A549 treated with CpdA at 1 μM for 4 hours (cell line): ENCODE measurements around the gene FGF16. TPM values are rescaled to one million over a fixed set of nuclear protein-coding genes. Genes with fewer than 3 reads are reported as not detected.

Source experiments
- total RNA-seq: library from RNA; stranded (reverse); fragments of 200-300 nt; extraction: Qiagen RNA extraction; gene quantifications from 5 replicates; pipeline ENCODE4 v1.2.3, GENCODE V29; 2022; ENCODE audit warnings: low read depth

Gene FGF16
- not detected in 5 replicates for total RNA-seq

GRCh38 chrX:77446908-77447652, at the start of gene FGF16:
TSS of gene FGF16 (plus strand) at chrX:77447389. CDS start at chrX:77447675, 286 bp downstream.

